RWPE2 (cell line): ENCODE measurements around the gene MAP4K1.
"Not testable (repeated sequence)": the region's sequence is repeated elsewhere in the genome, so short reads cannot be mapped to it uniquely, and the experiment has no call there.

ENCODE experiments used
- ATAC-seq: fragments of 200-7000 bp; cut with Tn5 transposase; 3 replicates; pipeline ENCODE4 v1.9.1; 2021; ENCODE audit warnings: low read depth
- DNase-seq: peaks from one replicate; pipeline ENCODE4 v3.0.0-alpha.2; 2020; ENCODE audit warnings: low spot score
- H3K27ac ChIP-seq: fragments of 450-650 bp; 2 replicates; pipeline ENCODE4 v1.5.1; 2017; ENCODE audit warnings: mild to moderate bottlenecking; ENCODE audit not compliant: poor library complexity, severe bottlenecking
- H3K27me3 ChIP-seq: fragments of 250-450 bp; sonication (Bioruptor Pico); 2 replicates; pipeline ENCODE4 v1.5.1; 2021; ENCODE audit warnings: mild to moderate bottlenecking, moderate library complexity; ENCODE audit not compliant: insufficient read depth, poor library complexity, severe bottlenecking
- H3K36me3 ChIP-seq: fragments of 250-450 bp; sonication (Bioruptor Pico); 2 replicates; pipeline ENCODE4 v1.5.1; 2020; ENCODE audit warnings: low read depth, mild to moderate bottlenecking, moderate library complexity
- H3K4me1 ChIP-seq: fragments of 250-450 bp; sonication (Bioruptor Pico); 2 replicates; pipeline ENCODE4 v1.5.1; 2021; ENCODE audit warnings: mild to moderate bottlenecking, moderate library complexity; ENCODE audit not compliant: insufficient read depth, poor library complexity, severe bottlenecking
- H3K4me3 ChIP-seq: fragments of 250-450 bp; sonication (Bioruptor Pico); 2 replicates; pipeline ENCODE4 v1.5.1; 2021; ENCODE audit warnings: mild to moderate bottlenecking, moderate library complexity; ENCODE audit not compliant: severe bottlenecking
- H3K9me3 ChIP-seq: fragments of 250-450 bp; sonication (Bioruptor Pico); 2 replicates; pipeline ENCODE4 v1.5.1; 2021; ENCODE audit warnings: mild to moderate bottlenecking, moderate library complexity; ENCODE audit not compliant: severe bottlenecking
- CTCF ChIP-seq: fragments of 450-650 bp; IDR thresholded peaks from one replicate; pipeline ENCODE4 v1.5.1; 2017; ENCODE audit warnings: mild to moderate bottlenecking, moderate library complexity; ENCODE audit not compliant: poor library complexity, severe bottlenecking

MAP4K1 gene

GRCh38 chr19:38616265-38616664, 1.5 kb downstream of the MAP4K1 start:
- Histone ChIP-seq H3K27me3 (no peaks in the 10 kb centered on the region), H3K27ac (no peak overlapping the region), H3K9me3 (no peaks in the 10 kb centered on the region), H3K4me3 (no peak overlapping the region), H3K36me3 (peaks cover 13% of the 10 kb centered on the region), H3K4me1 (no peaks in the 10 kb centered on the region)
- TF ChIP-seq CTCF = no peak
- no peak for DNase-seq
- ATAC-seq = no peak

- ATAC-seq (no peak), DNase-seq (no peak)
- peaks cover under 1% of the 10 kb centered on the region; the same call in 1 of the 2 replicates for H3K36me3 ChIP-seq
- H3K27ac ChIP-seq = no peak overlapping the region
- no peaks in the 10 kb centered on the region for H3K4me1 ChIP-seq
- no peak for TF ChIP-seq CTCF
- H3K4me3 ChIP-seq = no peak overlapping the region
- H3K27me3 ChIP-seq = no peaks in the 10 kb centered on the region
- no peaks in the 10 kb centered on the region for H3K9me3 ChIP-seq
Observed at GRCh38 chr19:38615007-38615581, 2.7 kb downstream of the MAP4K1 start.

GRCh38 chr19:38614289-38614688, 3.5 kb downstream of the MAP4K1 start:
- Histone ChIP-seq H3K4me3 (no peak overlapping the region), H3K4me1 (no peaks in the 10 kb centered on the region), H3K27me3 (no peaks in the 10 kb centered on the region), H3K36me3 (no peaks in the 10 kb centered on the region), H3K9me3 (no peaks in the 10 kb centered on the region), H3K27ac (no peak overlapping the region)
- DNase-seq (no peak), ATAC-seq (no peak)
- TF ChIP-seq CTCF = no peak

- ATAC-seq = no peak
- no peaks in the 10 kb centered on the region for H3K4me1 ChIP-seq
- H3K4me3 ChIP-seq = no peak overlapping the region
- no peaks in the 10 kb centered on the region for H3K27me3 ChIP-seq
- TF ChIP-seq CTCF = no peak
- H3K36me3 ChIP-seq = no peaks in the 10 kb centered on the region
- H3K27ac ChIP-seq = no peak overlapping the region
- DNase-seq = no peak
- H3K9me3 ChIP-seq = no peaks in the 10 kb centered on the region
Observed at GRCh38 chr19:38606131-38606530, 11.6 kb downstream of the MAP4K1 start.

GRCh38 chr19:38602856-38603255, 14.9 kb downstream of the MAP4K1 start:
- H3K27me3 ChIP-seq, DNase-seq, H3K4me1 ChIP-seq, H3K4me3 ChIP-seq, H3K9me3 ChIP-seq, H3K36me3 ChIP-seq, H3K27ac ChIP-seq, ATAC-seq: not testable (repeated sequence)
